HCT116 (cell line): Measurements from ENCODE around the gene BICRAL. TPM values are rescaled to one million over a fixed set of nuclear protein-coding genes. Genes with fewer than 3 reads are reported as not detected.
A peak's percentile ranks its signal among the peaks of the same experiment; 100 is the strongest.

ENCODE experiments used
- ATAC-seq: fragments of 200-7000 bp; cut with Tn5 transposase; 2 replicates; pipeline ENCODE4 v1.9.1; 2020; ENCODE audit warnings: mild to moderate bottlenecking, moderate library complexity
- BruUV-seq: library from RNA; stranded (reverse); fragments of 400-500 nt; replicated peaks from 2 replicates; lab custom pipeline; 2021; lab: Mats Ljungman, UMichigan
- CTCF ChIA-PET: fragments of 300-600 bp; sonication (Branson Sonifier 250); formaldehyde crosslinking; loops from one replicate; lab custom pipeline; 2021; ENCODE audit warnings: antibody characterized with exemption; lab: Charles Lee
- POLR2A ChIA-PET: fragments of 300-600, 350-600 bp; sonication (Branson Sonifier 250); formaldehyde crosslinking; loops from one replicate; lab custom pipeline; 2021; ENCODE audit warnings: antibody characterized with exemption; lab: Charles Lee
- RAD21 ChIA-PET, 2 experiments: fragments of 300-600 bp; sonication (Branson Sonifier 250); formaldehyde crosslinking; loops; one replicate each; lab custom pipeline; 2023; ENCODE audit warnings: low total read pairs in 2 of 2; ENCODE audit not compliant: uncharacterized antibody in 2 of 2, unreplicated experiment in 2 of 2, low non-redundant PET in 1 of 2; lab: Charles Lee
- DNase-seq: peaks from one replicate; pipeline ENCODE4 v3.0.0-alpha.2; 2010; ENCODE audit warnings: low read depth, low spot score
- H2AFZ ChIP-seq: fragments of 200-600 bp; shearing (Covaris generic), sonication (generic); 2 replicates; pipeline ENCODE4 v1.6.1; 2017; ENCODE audit warnings: low read depth, mixed run types, mixed read lengths, antibody characterized with exemption, low read length; ENCODE audit not compliant: poor library complexity, severe bottlenecking
- H3K27ac ChIP-seq: 2 replicates; pipeline ENCODE4 v1.5.1; 2012; ENCODE audit warnings: low read depth, low read length
- H3K27me3 ChIP-seq: fragments of 200-600 bp; sonication (generic); 2 replicates; pipeline ENCODE4 v1.6.1; 2016; ENCODE audit warnings: mixed run types, low read length, mixed read lengths; ENCODE audit not compliant: insufficient read depth
- H3K36me3 ChIP-seq, 2 experiments: fragments of 200-500 bp in 1 of 2; fragments of 200-600 bp in 1 of 2; sonication (Bioruptor generic) in 1 of 2; sonication (generic) in 1 of 2; 2 replicates each; pipeline versions ENCODE4 v1.5.1 to v1.6.1; 2014 to 2016; ENCODE audit warnings: low read length in 2 of 2, inconsistent platforms in 1 of 2, mixed read lengths in 1 of 2, mixed run types in 1 of 2; ENCODE audit not compliant: insufficient read depth in 2 of 2, control insufficient read depth in 1 of 2
- H3K4me1 ChIP-seq, 2 experiments: fragments of 200-600 bp in 1 of 2; sonication (generic) in 1 of 2; 2 replicates each; pipeline versions ENCODE4 v1.5.1 to v1.6.1; 2012 to 2017; ENCODE audit warnings: low read length in 2 of 2, inconsistent platforms in 1 of 2, mild to moderate bottlenecking in 1 of 2, mixed read lengths in 1 of 2, mixed run types in 1 of 2, moderate library complexity in 1 of 2; ENCODE audit not compliant: insufficient read depth in 2 of 2, control insufficient read depth in 1 of 2
- H3K4me2 ChIP-seq: fragments of 200-600 bp; sonication (generic); 2 replicates; pipeline ENCODE4 v1.6.1; 2017; ENCODE audit warnings: mixed run types, low read length, mixed read lengths
- H3K4me3 ChIP-seq, 2 experiments: fragments of 200-600 bp in 1 of 2; sonication (generic) in 1 of 2; replicated peaks in 1 of 2; 2 replicates each; pipeline ENCODE4 v1.5.1; 2011 to 2016; ENCODE audit warnings: low read length in 2 of 2, control low read depth in 1 of 2, low read depth in 1 of 2, mild to moderate bottlenecking in 1 of 2, mixed read lengths in 1 of 2, mixed run types in 1 of 2
- H3K79me2 ChIP-seq: fragments of 200-600 bp; sonication (generic); 2 replicates; pipeline ENCODE4 v1.6.1; 2017; ENCODE audit warnings: mild to moderate bottlenecking, mixed run types, low read length, moderate library complexity, mixed read lengths; ENCODE audit not compliant: insufficient read depth
- H3K9ac ChIP-seq: fragments of 200-600 bp; sonication (generic); 2 replicates; pipeline ENCODE4 v1.6.1; 2016; ENCODE audit warnings: low read length, mixed read lengths
- H3K9me2 ChIP-seq: fragments of 200-600 bp; sonication (generic), shearing (Covaris generic); 2 replicates; pipeline ENCODE4 v1.6.1; 2017; ENCODE audit warnings: mixed run types, mild to moderate bottlenecking, moderate library complexity; ENCODE audit not compliant: insufficient read depth
- H3K9me3 ChIP-seq, 2 experiments: fragments of 200-500 bp in 1 of 2; fragments of 200-600 bp in 1 of 2; sonication (Bioruptor generic) in 1 of 2; sonication (generic) in 1 of 2; 2 replicates each; pipeline ENCODE4 v1.6.1; 2014 to 2017; ENCODE audit warnings: low read length in 2 of 2, mixed read lengths in 2 of 2, inconsistent platforms in 1 of 2, low read depth in 1 of 2, mild to moderate bottlenecking in 1 of 2, mixed run types in 1 of 2, moderate library complexity in 1 of 2; ENCODE audit not compliant: control insufficient read depth in 1 of 2, insufficient read depth in 1 of 2
- H4K20me1 ChIP-seq: fragments of 200-600 bp; sonication (generic), shearing (Covaris generic); 2 replicates; pipeline ENCODE4 v1.6.1; 2017; ENCODE audit warnings: mixed run types, mild to moderate bottlenecking, moderate library complexity; ENCODE audit not compliant: insufficient read depth
- CBX3 ChIP-seq: IDR thresholded peaks from 2 replicates; pipeline ENCODE4 v1.6.1; 2012; ENCODE audit warnings: low read depth
- CEBPB ChIP-seq: IDR thresholded peaks from 2 replicates; pipeline ENCODE4 v1.6.1; 2012; ENCODE audit warnings: low read depth
- ELF1 ChIP-seq: IDR thresholded peaks from 2 replicates; pipeline ENCODE4 v1.6.1; 2012; ENCODE audit warnings: low read depth, borderline replicate concordance
- EZH2 ChIP-seq: fragments of 200-600 bp; sonication (generic); IDR thresholded peaks from 2 replicates; pipeline ENCODE4 v1.6.1; 2017; ENCODE audit warnings: antibody characterized with exemption, mixed run types
- EZH2phosphoT487 ChIP-seq: fragments of 200-600 bp; IDR thresholded peaks from 2 replicates; pipeline ENCODE4 v1.6.1; 2018; ENCODE audit warnings: antibody characterized with exemption, borderline replicate concordance
- JUND ChIP-seq: IDR thresholded peaks from 2 replicates; pipeline ENCODE4 v1.6.1; 2012
- POLR2A ChIP-seq: IDR thresholded peaks from 2 replicates; pipeline ENCODE4 v1.7.0; 2011; ENCODE audit warnings: borderline replicate concordance; ENCODE audit not compliant: insufficient read depth, insufficient read length; ENCODE audit errors: extremely low read depth
- POLR2AphosphoS5 ChIP-seq: IDR thresholded peaks from 2 replicates; pipeline ENCODE4 v1.6.1; 2011; ENCODE audit warnings: mild to moderate bottlenecking, low read depth, low read length, moderate library complexity
- RAD21 ChIP-seq: IDR thresholded peaks from 2 replicates; pipeline ENCODE4 v1.6.1; 2012; ENCODE audit warnings: low read depth, mild to moderate bottlenecking
- SIN3A ChIP-seq: IDR thresholded peaks from 2 replicates; pipeline ENCODE4 v1.6.1; 2012; ENCODE audit warnings: low read depth
- SP1 ChIP-seq: IDR thresholded peaks from 2 replicates; pipeline ENCODE4 v1.6.1; 2012; ENCODE audit warnings: low read depth
- TCF7L2 ChIP-seq: IDR thresholded peaks from 2 replicates; pipeline ENCODE4 v1.7.0; 2011; ENCODE audit warnings: borderline replicate concordance, inconsistent platforms; ENCODE audit not compliant: insufficient read depth, insufficient read length; ENCODE audit errors: extremely low read depth
- YY1 ChIP-seq: IDR thresholded peaks from 2 replicates; pipeline ENCODE4 v1.6.1; 2011; ENCODE audit warnings: low read length, low read depth, moderate library complexity, mild to moderate bottlenecking; ENCODE audit not compliant: insufficient replicate concordance; ENCODE audit errors: extremely low read depth
- ZBTB33 ChIP-seq: IDR thresholded peaks from 2 replicates; pipeline ENCODE4 v1.6.1; 2011; ENCODE audit warnings: mild to moderate bottlenecking, low read length, moderate library complexity; ENCODE audit not compliant: insufficient replicate concordance; ENCODE audit errors: extremely low read depth
- ZFX ChIP-seq: fragments of 450-650 bp; IDR thresholded peaks from 2 replicates; pipeline ENCODE4 v1.6.1; 2017
- intact Hi-C: fragments of 100-400 bp; cut with micrococcal nuclease; formaldehyde crosslinking; loops from 2 replicates; pipeline ENCODE4 v1.10.0; 2022
- total RNA-seq: library from RNA; stranded (reverse); gene quantifications from one replicate; pipeline ENCODE4 v1.2.1, GENCODE V29; 2021; ENCODE audit not compliant: unreplicated experiment
- TF ChIP-seq, protein P1 (sequence below): IDR thresholded peaks from 2 replicates; pipeline ENCODE4 v1.6.1; 2012; ENCODE audit warnings: low read depth
- TF ChIP-seq, protein P2 (sequence below): IDR thresholded peaks from 2 replicates; pipeline ENCODE4 v1.6.1; 2012
- TF ChIP-seq, protein P3 (sequence below): IDR thresholded peaks from 2 replicates; pipeline ENCODE4 v1.6.1; 2012

Gene BICRAL
- total RNA-seq, 1 experiment from 2014 or later = 14.9 TPM

GRCh38 chr6:42777126-42777822 is 4.6 kb upstream of the BICRAL start:
- H3K9me3 ChIP-seq = no peaks in the 10 kb centered on the region
- ChIA-PET RAD21 (no interaction called here), POLR2A (no interaction called here), CTCF (no interaction called here)
- H3K9me2 ChIP-seq = no peaks in the 10 kb centered on the region
- no peak for DNase-seq
- H3K36me3 ChIP-seq = no peaks in the 10 kb centered on the region
- intact Hi-C loops = no loop called here
- ATAC-seq = no peak
- H3K27ac ChIP-seq = no peak overlapping the region
- H3K4me2 ChIP-seq = peak overlapping the region; percentile 10
- H3K9ac ChIP-seq = no peak overlapping the region
- peaks cover 24 to 62% of the 10 kb centered on the region in 2 experiments for H3K4me1 ChIP-seq
- H3K4me3 ChIP-seq = no peak overlapping the region
- no peak overlapping the region for H2AFZ ChIP-seq
- H3K79me2 ChIP-seq = no peaks in the 10 kb centered on the region; the same call in 1 of the 2 replicates
- no TSS peak for BruUV-seq
- no peak for TF ChIP-seq SP1
- no peak for TF ChIP-seq RAD21
- TF ChIP-seq TCF7L2 = no peak
- TF ChIP-seq ZFX = no peak
- no peak for TF ChIP-seq SIN3A
- TF ChIP-seq, protein P1, sequence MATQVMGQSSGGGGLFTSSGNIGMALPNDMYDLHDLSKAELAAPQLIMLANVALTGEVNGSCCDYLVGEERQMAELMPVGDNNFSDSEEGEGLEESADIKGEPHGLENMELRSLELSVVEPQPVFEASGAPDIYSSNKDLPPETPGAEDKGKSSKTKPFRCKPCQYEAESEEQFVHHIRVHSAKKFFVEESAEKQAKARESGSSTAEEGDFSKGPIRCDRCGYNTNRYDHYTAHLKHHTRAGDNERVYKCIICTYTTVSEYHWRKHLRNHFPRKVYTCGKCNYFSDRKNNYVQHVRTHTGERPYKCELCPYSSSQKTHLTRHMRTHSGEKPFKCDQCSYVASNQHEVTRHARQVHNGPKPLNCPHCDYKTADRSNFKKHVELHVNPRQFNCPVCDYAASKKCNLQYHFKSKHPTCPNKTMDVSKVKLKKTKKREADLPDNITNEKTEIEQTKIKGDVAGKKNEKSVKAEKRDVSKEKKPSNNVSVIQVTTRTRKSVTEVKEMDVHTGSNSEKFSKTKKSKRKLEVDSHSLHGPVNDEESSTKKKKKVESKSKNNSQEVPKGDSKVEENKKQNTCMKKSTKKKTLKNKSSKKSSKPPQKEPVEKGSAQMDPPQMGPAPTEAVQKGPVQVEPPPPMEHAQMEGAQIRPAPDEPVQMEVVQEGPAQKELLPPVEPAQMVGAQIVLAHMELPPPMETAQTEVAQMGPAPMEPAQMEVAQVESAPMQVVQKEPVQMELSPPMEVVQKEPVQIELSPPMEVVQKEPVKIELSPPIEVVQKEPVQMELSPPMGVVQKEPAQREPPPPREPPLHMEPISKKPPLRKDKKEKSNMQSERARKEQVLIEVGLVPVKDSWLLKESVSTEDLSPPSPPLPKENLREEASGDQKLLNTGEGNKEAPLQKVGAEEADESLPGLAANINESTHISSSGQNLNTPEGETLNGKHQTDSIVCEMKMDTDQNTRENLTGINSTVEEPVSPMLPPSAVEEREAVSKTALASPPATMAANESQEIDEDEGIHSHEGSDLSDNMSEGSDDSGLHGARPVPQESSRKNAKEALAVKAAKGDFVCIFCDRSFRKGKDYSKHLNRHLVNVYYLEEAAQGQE = no peak
- no peak for TF ChIP-seq POLR2A
- no peak for TF ChIP-seq YY1
- TF ChIP-seq, protein P2, sequence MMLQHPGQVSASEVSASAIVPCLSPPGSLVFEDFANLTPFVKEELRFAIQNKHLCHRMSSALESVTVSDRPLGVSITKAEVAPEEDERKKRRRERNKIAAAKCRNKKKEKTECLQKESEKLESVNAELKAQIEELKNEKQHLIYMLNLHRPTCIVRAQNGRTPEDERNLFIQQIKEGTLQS = no peak
- no peak for TF ChIP-seq JUND
- TF ChIP-seq ELF1 = no peak
- TF ChIP-seq, protein P3, sequence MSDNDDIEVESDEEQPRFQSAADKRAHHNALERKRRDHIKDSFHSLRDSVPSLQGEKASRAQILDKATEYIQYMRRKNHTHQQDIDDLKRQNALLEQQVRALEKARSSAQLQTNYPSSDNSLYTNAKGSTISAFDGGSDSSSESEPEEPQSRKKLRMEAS = no peak
- TF ChIP-seq CBX3 = no peak
- no peak for TF ChIP-seq CEBPB
- TF ChIP-seq ZBTB33 = no peak
- TF ChIP-seq EZH2phosphoT487 = no peak
- no peak for TF ChIP-seq EZH2
- no peak for TF ChIP-seq POLR2AphosphoS5
- no peaks in the 10 kb centered on the region for H4K20me1 ChIP-seq
- no peaks in the 10 kb centered on the region for H3K27me3 ChIP-seq
